HEK293T (cell line): ENCODE measurements around the gene POU6F2.
"Not testable (repeated sequence)": the region's sequence is repeated elsewhere in the genome, so short reads cannot be mapped to it uniquely, and the experiment has no call there.

Source experiments
- CTCF ChIA-PET: fragments of 350-600 bp; formaldehyde crosslinking; extraction: SDS; loops from one replicate; lab custom pipeline; 2021; ENCODE audit warnings: antibody characterized with exemption, inconsistent platforms; lab: Yijun Ruan, JAX
- POLR2A ChIA-PET: fragments of 350-600 bp; formaldehyde crosslinking; extraction: SDS; loops from one replicate; lab custom pipeline; 2020; ENCODE audit warnings: antibody characterized with exemption, inconsistent platforms; lab: Yijun Ruan, JAX
- DNase-seq: peaks from one replicate; pipeline ENCODE4 v3.0.0; 2012; ENCODE audit warnings: mixed read lengths; ENCODE audit errors: extremely low spot score
- ARNT ChIP-seq: fragments of 450-650 bp; IDR thresholded peaks from 2 replicates; pipeline ENCODE4 v1.6.1; 2017; ENCODE audit warnings: mild to moderate bottlenecking
- BHLHE40 ChIP-seq: fragments of 450-650 bp; IDR thresholded peaks from 2 replicates; pipeline ENCODE4 v1.6.1; 2016; ENCODE audit warnings: mild to moderate bottlenecking, moderate library complexity, borderline replicate concordance
- CTBP1 ChIP-seq: fragments of 450-650 bp; IDR thresholded peaks from 2 replicates; pipeline ENCODE4 v1.6.1; 2016; ENCODE audit warnings: borderline replicate concordance
- ELF4 ChIP-seq: fragments of 450-650 bp; IDR thresholded peaks from 2 replicates; pipeline ENCODE4 v1.6.1; 2017; ENCODE audit warnings: antibody characterized with exemption
- FOXA1 ChIP-seq: fragments of 450-650 bp; IDR thresholded peaks from 2 replicates; pipeline ENCODE4 v1.6.1; 2016; ENCODE audit warnings: mild to moderate bottlenecking
- FOXK2 ChIP-seq: fragments of 450-650 bp; IDR thresholded peaks from 2 replicates; pipeline ENCODE4 v1.6.1; 2016; ENCODE audit warnings: mild to moderate bottlenecking
- FOXM1 ChIP-seq: fragments of 450-650 bp; IDR thresholded peaks from 2 replicates; pipeline ENCODE4 v1.6.1; 2017; ENCODE audit warnings: mild to moderate bottlenecking, borderline replicate concordance
- L3MBTL2 ChIP-seq: fragments of 450-650 bp; conservative IDR thresholded peaks from 2 replicates; pipeline ENCODE4 v1.6.1; 2016; ENCODE audit warnings: mild to moderate bottlenecking
- LEF1 ChIP-seq: fragments of 450-650 bp; IDR thresholded peaks from 2 replicates; pipeline ENCODE4 v1.6.1; 2017; ENCODE audit warnings: mild to moderate bottlenecking, borderline replicate concordance
- NFRKB ChIP-seq: fragments of 450-650 bp; IDR thresholded peaks from 2 replicates; pipeline ENCODE4 v1.6.1; 2016; ENCODE audit warnings: mild to moderate bottlenecking, moderate library complexity
- SP1 ChIP-seq: fragments of 450-650 bp; IDR thresholded peaks from 2 replicates; pipeline ENCODE4 v1.6.1; 2017
- SUZ12 ChIP-seq: fragments of 450-650 bp; IDR thresholded peaks from 2 replicates; pipeline ENCODE4 v1.6.1; 2016; ENCODE audit warnings: mild to moderate bottlenecking
- TARDBP ChIP-seq: fragments of 450-650 bp; IDR thresholded peaks from 2 replicates; pipeline ENCODE4 v1.6.1; 2016
- ZNF384 ChIP-seq: fragments of 450-650 bp; IDR thresholded peaks from 2 replicates; pipeline ENCODE4 v1.6.1; 2016
- TF ChIP-seq, protein P1 (sequence below): fragments of 450-650 bp; IDR thresholded peaks from 2 replicates; pipeline ENCODE4 v1.6.1; 2016

Gene POU6F2

DNA sequence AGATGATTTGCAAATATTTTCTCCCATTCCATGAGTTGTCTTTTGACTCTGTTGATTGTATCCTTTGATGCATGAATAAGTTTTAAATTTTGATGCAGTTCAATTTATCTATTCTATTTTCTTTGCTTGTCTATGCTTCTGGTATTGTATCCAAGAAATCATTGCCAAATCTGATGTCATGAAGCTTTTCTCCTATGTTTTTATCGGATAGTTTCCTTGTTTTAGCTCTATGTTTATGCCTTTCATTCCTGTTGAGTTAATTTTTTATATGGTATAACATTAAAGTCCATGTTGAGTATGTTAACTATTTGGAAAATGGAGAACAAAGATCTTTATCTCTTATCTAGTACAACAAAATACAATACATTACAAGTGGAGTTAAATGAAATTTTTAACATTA, 41.1 kb upstream of the POU6F2 start:
- ChIA-PET CTCF (no interaction called here), POLR2A (no interaction called here)
- DNase-seq = no peak
- TF ChIP-seq, protein P1, sequence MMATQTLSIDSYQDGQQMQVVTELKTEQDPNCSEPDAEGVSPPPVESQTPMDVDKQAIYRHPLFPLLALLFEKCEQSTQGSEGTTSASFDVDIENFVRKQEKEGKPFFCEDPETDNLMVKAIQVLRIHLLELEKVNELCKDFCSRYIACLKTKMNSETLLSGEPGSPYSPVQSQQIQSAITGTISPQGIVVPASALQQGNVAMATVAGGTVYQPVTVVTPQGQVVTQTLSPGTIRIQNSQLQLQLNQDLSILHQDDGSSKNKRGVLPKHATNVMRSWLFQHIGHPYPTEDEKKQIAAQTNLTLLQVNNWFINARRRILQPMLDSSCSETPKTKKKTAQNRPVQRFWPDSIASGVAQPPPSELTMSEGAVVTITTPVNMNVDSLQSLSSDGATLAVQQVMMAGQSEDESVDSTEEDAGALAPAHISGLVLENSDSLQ = no peak
- no peak for TF ChIP-seq L3MBTL2
- TF ChIP-seq SP1 = no peak
- TF ChIP-seq ELF4 = no peak
- no peak for TF ChIP-seq FOXM1
- no peak for TF ChIP-seq ZNF384
- no peak for TF ChIP-seq FOXK2
- TF ChIP-seq NFRKB = no peak
- TF ChIP-seq ARNT = no peak

DNA sequence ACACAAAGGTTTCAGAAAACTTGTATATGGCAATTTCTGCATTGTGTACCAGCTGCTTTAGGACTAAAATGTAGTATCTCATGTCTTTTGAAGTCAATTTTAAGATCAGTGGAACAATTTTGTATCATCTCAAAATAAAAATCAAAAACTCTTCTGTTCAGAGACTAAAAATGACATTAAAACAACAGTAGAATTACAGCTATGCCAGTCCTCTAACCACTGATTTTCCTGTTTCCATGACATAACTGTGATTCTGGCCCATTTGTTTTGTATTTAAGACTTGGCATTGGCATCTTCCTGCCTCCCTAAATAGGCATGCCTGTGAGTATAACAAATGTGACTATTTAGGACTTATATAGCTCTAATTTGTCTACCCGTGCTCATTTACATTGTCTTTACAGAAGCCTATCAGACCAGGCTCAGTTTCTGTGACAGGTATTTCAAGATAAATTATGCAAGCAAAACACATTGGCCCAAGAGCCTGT, 39.7 kb upstream of the POU6F2 start:
- DNase-seq = no peak
- CTCF ChIA-PET = no interaction called here
- TF ChIP-seq NFRKB = no peak
- POLR2A ChIA-PET = no interaction called here

DNA sequence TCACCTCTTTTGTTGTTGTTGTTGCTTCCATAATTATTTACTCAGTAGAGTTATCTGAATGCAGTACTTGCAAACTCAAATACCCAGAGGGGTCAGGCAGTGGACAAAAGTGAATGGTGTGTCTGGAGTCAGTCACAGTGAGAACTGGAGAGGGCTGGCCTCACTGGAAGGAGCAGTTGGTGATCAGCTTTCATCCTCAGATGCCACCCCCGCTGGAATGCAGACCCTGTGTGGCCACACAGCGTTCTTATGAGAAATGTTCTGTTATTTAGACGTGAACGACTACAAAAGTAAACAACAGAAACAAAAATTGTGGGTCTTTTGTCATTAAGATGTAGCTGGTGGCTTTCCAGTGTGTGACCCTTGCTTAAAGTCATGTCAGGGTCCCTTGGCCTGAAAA, 39.1 kb upstream of the POU6F2 start:
- TF ChIP-seq FOXK2 = no peak
- ChIA-PET CTCF (no interaction called here), POLR2A (no interaction called here)
- DNase-seq = no peak

DNA sequence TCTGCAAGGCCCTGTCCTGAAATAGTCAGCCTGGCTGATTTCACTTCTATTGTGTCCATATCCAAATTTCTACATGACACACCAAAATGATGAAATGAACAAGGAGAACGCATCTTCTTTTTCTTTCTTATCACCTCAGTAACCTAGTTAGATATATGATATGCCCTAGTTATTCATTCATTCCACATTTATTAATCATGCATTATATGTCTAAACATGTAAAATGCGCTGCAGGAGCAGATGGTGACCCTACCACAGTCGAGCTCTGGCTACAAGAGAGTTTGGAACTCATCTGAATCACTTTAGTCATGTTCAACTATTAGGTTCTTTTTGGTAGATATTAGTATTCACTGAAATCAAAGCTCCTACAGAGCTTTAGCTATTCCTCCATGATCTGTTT, 36.9 kb upstream of the POU6F2 start:
- POLR2A ChIA-PET = no interaction called here
- CTCF ChIA-PET = no interaction called here
- DNase-seq = no peak
- TF ChIP-seq SP1 (no peak), L3MBTL2 (no peak), TARDBP (no peak), FOXM1 (no peak), ZNF384 (no peak), CTBP1 (no peak), BHLHE40 (no peak), FOXK2 (no peak), SUZ12 (no peak), ELF4 (no peak)

DNA sequence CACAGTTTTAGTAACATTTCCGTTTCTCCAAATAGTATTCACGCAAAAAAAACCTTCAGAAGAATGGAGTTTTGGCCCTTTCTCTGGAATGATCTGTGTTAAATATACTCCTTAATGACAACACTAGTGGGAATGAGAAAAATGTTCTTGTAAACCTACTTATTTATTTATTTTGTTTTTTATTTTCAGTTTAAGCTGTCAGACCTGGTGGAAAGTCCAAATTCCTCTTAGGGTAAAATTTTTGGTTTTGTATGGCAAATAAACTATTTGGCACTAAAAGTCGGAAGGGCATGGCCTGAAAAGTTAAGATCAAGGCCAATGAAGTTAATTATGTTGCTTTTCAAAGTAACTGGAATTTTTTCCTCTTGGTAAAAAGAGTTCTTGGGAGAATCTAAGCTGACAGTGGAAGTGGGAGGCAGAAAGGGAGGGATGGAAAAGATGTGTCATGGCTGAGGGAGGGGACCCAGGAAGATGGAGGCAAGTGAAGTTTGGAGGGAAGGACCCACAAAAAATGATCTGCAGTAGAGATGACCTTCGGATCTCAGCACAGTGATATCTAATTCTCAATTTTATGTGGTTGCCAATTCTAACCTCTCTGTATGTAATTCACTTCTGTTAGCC, 35.2 kb upstream of the POU6F2 start:
- DNase-seq = no peak
- CTCF ChIA-PET = interaction anchor here (0.8 kb wide), 1 partner anchor 9 kb away, joined by 3 read pairs; no protein-coding TSS in a partner anchor
- TF ChIP-seq SP1 = no peak
- no peak for TF ChIP-seq ARNT
- TF ChIP-seq SUZ12 = no peak
- TF ChIP-seq CTBP1 = no peak
- TF ChIP-seq FOXA1 = no peak
- no peak for TF ChIP-seq ZNF384
- no peak for TF ChIP-seq LEF1
- TF ChIP-seq, protein P1 = no peak
- no peak for TF ChIP-seq ELF4
- TF ChIP-seq L3MBTL2 = no peak
- TF ChIP-seq BHLHE40 = no peak
- POLR2A ChIA-PET = no interaction called here

DNA sequence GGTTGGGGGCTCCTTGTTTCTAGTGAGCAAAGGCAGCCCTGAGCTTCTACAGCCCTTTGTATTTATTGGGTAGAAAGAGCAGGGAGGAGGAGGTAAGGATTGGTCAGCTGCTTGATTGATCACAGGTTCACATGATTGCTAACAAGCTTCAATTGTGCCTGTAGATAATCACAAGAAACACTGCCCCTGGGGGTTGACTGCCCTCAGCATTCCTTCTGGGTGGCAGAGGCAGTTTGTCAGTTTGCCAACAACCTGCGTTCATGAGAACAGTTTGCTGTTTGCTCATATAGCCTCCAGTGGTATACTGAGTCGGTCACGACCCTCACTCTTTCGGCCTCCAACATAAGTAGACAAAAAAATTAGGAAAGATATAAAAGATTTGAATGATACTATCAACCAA, 30.2 kb upstream of the POU6F2 start:
- POLR2A ChIA-PET, DNase-seq, CTCF ChIA-PET: not testable (repeated sequence)

DNA sequence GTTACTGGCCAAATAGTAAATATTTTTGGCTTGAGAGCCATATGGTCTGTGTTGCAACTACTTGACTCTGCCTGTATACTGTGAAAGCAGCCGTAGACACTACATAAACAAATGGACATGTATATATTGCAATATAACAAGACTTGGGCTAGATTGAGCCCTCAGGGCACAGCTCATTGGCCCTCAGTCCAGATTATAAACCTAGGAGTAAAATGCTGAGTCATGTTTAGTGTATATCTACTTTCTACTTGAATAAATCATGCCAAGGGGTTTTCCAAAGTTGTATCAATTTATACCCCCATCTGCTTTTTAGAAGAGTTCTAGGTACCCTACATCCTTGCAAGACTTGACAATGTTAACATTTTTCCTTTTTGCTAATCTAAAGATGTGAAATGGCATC, 27.4 kb upstream of the POU6F2 start:
- DNase-seq = no peak
- POLR2A ChIA-PET = no interaction called here
- no peak for TF ChIP-seq BHLHE40
- TF ChIP-seq FOXA1 = no peak
- TF ChIP-seq ZNF384 = no peak
- no peak for TF ChIP-seq TARDBP
- no peak for TF ChIP-seq L3MBTL2
- TF ChIP-seq SUZ12 = no peak
- TF ChIP-seq, protein P1 = no peak

DNA sequence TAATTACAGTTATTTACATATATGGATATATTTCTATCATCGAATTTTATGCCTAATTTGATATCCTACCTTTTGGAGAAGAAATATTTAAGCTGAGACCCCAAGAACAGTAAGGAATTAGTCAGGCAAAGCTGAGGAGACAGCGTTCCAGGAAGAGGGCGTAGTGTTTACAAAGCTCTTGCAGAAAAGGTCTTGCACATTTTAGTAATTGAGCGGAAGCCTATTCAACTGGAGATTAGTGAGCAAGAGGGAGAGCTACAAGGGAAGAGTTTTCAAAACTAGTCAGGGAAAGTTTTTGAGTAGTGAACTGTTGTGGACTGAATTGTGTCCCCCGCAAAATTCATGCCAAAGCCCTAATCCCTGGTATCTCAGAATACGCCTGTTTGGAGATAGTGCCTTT, 26.5 kb upstream of the POU6F2 start:
- ChIA-PET POLR2A (no interaction called here), CTCF (interaction anchor here (1.1 kb wide), 1 partner anchor 21 kb away, joined by 3 read pairs; no protein-coding TSS in a partner anchor)
- TF ChIP-seq CTBP1 (no peak), BHLHE40 (no peak), FOXK2 (no peak), SP1 (no peak), LEF1 (no peak)
- TF ChIP-seq, protein P1 = no peak
- DNase-seq = no peak

More for the DNA sequence above, 27.4 kb upstream of the POU6F2 start:
- CTCF ChIA-PET = no interaction called here
